HCT116 (cell line): ENCODE results near the gene JDP2. TPM values are rescaled to one million over a fixed set of nuclear protein-coding genes. Genes with fewer than 3 reads are reported as not detected.

Source experiments
- ATAC-seq: fragments of 200-7000 bp; cut with Tn5 transposase; 2 replicates; pipeline ENCODE4 v1.9.1; 2020; ENCODE audit warnings: mild to moderate bottlenecking, moderate library complexity
- BruUV-seq: library from RNA; stranded (reverse); fragments of 400-500 nt; replicated peaks from 2 replicates; lab custom pipeline; 2021; lab: Mats Ljungman, UMichigan
- CTCF ChIA-PET: fragments of 300-600 bp; sonication (Branson Sonifier 250); formaldehyde crosslinking; loops from one replicate; lab custom pipeline; 2021; ENCODE audit warnings: antibody characterized with exemption; lab: Charles Lee
- POLR2A ChIA-PET: fragments of 300-600, 350-600 bp; sonication (Branson Sonifier 250); formaldehyde crosslinking; loops from one replicate; lab custom pipeline; 2021; ENCODE audit warnings: antibody characterized with exemption; lab: Charles Lee
- RAD21 ChIA-PET, 2 experiments: fragments of 300-600 bp; sonication (Branson Sonifier 250); formaldehyde crosslinking; loops; one replicate each; lab custom pipeline; 2023; ENCODE audit warnings: low total read pairs in 2 of 2; ENCODE audit not compliant: uncharacterized antibody in 2 of 2, unreplicated experiment in 2 of 2, low non-redundant PET in 1 of 2; lab: Charles Lee
- DNase-seq: peaks from one replicate; pipeline ENCODE4 v3.0.0-alpha.2; 2010; ENCODE audit warnings: low read depth, low spot score
- H2AFZ ChIP-seq: fragments of 200-600 bp; shearing (Covaris generic), sonication (generic); 2 replicates; pipeline ENCODE4 v1.6.1; 2017; ENCODE audit warnings: low read depth, mixed run types, mixed read lengths, antibody characterized with exemption, low read length; ENCODE audit not compliant: poor library complexity, severe bottlenecking
- H3K27ac ChIP-seq: 2 replicates; pipeline ENCODE4 v1.5.1; 2012; ENCODE audit warnings: low read depth, low read length
- H3K27me3 ChIP-seq: fragments of 200-600 bp; sonication (generic); 2 replicates; pipeline ENCODE4 v1.6.1; 2016; ENCODE audit warnings: mixed run types, low read length, mixed read lengths; ENCODE audit not compliant: insufficient read depth
- H3K36me3 ChIP-seq, 2 experiments: fragments of 200-500 bp in 1 of 2; fragments of 200-600 bp in 1 of 2; sonication (Bioruptor generic) in 1 of 2; sonication (generic) in 1 of 2; 2 replicates each; pipeline versions ENCODE4 v1.5.1 to v1.6.1; 2014 to 2016; ENCODE audit warnings: low read length in 2 of 2, inconsistent platforms in 1 of 2, mixed read lengths in 1 of 2, mixed run types in 1 of 2; ENCODE audit not compliant: insufficient read depth in 2 of 2, control insufficient read depth in 1 of 2
- H3K4me1 ChIP-seq, 2 experiments: fragments of 200-600 bp in 1 of 2; sonication (generic) in 1 of 2; 2 replicates each; pipeline versions ENCODE4 v1.5.1 to v1.6.1; 2012 to 2017; ENCODE audit warnings: low read length in 2 of 2, inconsistent platforms in 1 of 2, mild to moderate bottlenecking in 1 of 2, mixed read lengths in 1 of 2, mixed run types in 1 of 2, moderate library complexity in 1 of 2; ENCODE audit not compliant: insufficient read depth in 2 of 2, control insufficient read depth in 1 of 2
- H3K4me2 ChIP-seq: fragments of 200-600 bp; sonication (generic); 2 replicates; pipeline ENCODE4 v1.6.1; 2017; ENCODE audit warnings: mixed run types, low read length, mixed read lengths
- H3K4me3 ChIP-seq, 2 experiments: fragments of 200-600 bp in 1 of 2; sonication (generic) in 1 of 2; replicated peaks in 1 of 2; 2 replicates each; pipeline ENCODE4 v1.5.1; 2011 to 2016; ENCODE audit warnings: low read length in 2 of 2, control low read depth in 1 of 2, low read depth in 1 of 2, mild to moderate bottlenecking in 1 of 2, mixed read lengths in 1 of 2, mixed run types in 1 of 2
- H3K79me2 ChIP-seq: fragments of 200-600 bp; sonication (generic); 2 replicates; pipeline ENCODE4 v1.6.1; 2017; ENCODE audit warnings: mild to moderate bottlenecking, mixed run types, low read length, moderate library complexity, mixed read lengths; ENCODE audit not compliant: insufficient read depth
- H3K9ac ChIP-seq: fragments of 200-600 bp; sonication (generic); 2 replicates; pipeline ENCODE4 v1.6.1; 2016; ENCODE audit warnings: low read length, mixed read lengths
- H3K9me2 ChIP-seq: fragments of 200-600 bp; sonication (generic), shearing (Covaris generic); 2 replicates; pipeline ENCODE4 v1.6.1; 2017; ENCODE audit warnings: mixed run types, mild to moderate bottlenecking, moderate library complexity; ENCODE audit not compliant: insufficient read depth
- H3K9me3 ChIP-seq, 2 experiments: fragments of 200-500 bp in 1 of 2; fragments of 200-600 bp in 1 of 2; sonication (Bioruptor generic) in 1 of 2; sonication (generic) in 1 of 2; 2 replicates each; pipeline ENCODE4 v1.6.1; 2014 to 2017; ENCODE audit warnings: low read length in 2 of 2, mixed read lengths in 2 of 2, inconsistent platforms in 1 of 2, low read depth in 1 of 2, mild to moderate bottlenecking in 1 of 2, mixed run types in 1 of 2, moderate library complexity in 1 of 2; ENCODE audit not compliant: control insufficient read depth in 1 of 2, insufficient read depth in 1 of 2
- H4K20me1 ChIP-seq: fragments of 200-600 bp; sonication (generic), shearing (Covaris generic); 2 replicates; pipeline ENCODE4 v1.6.1; 2017; ENCODE audit warnings: mixed run types, mild to moderate bottlenecking, moderate library complexity; ENCODE audit not compliant: insufficient read depth
- CBX3 ChIP-seq: IDR thresholded peaks from 2 replicates; pipeline ENCODE4 v1.6.1; 2012; ENCODE audit warnings: low read depth
- EGR1 ChIP-seq: IDR thresholded peaks from 2 replicates; pipeline ENCODE4 v1.6.1; 2012; ENCODE audit warnings: low read depth
- ELF1 ChIP-seq: IDR thresholded peaks from 2 replicates; pipeline ENCODE4 v1.6.1; 2012; ENCODE audit warnings: low read depth, borderline replicate concordance
- EZH2 ChIP-seq: fragments of 200-600 bp; sonication (generic); IDR thresholded peaks from 2 replicates; pipeline ENCODE4 v1.6.1; 2017; ENCODE audit warnings: antibody characterized with exemption, mixed run types
- FOSL1 ChIP-seq: IDR thresholded peaks from 2 replicates; pipeline ENCODE4 v1.6.1; 2012; ENCODE audit warnings: low read depth
- JUND ChIP-seq: IDR thresholded peaks from 2 replicates; pipeline ENCODE4 v1.6.1; 2012
- RAD21 ChIP-seq: IDR thresholded peaks from 2 replicates; pipeline ENCODE4 v1.6.1; 2012; ENCODE audit warnings: low read depth, mild to moderate bottlenecking
- SIN3A ChIP-seq: IDR thresholded peaks from 2 replicates; pipeline ENCODE4 v1.6.1; 2012; ENCODE audit warnings: low read depth
- SP1 ChIP-seq: IDR thresholded peaks from 2 replicates; pipeline ENCODE4 v1.6.1; 2012; ENCODE audit warnings: low read depth
- ZBTB33 ChIP-seq: IDR thresholded peaks from 2 replicates; pipeline ENCODE4 v1.6.1; 2011; ENCODE audit warnings: mild to moderate bottlenecking, low read length, moderate library complexity; ENCODE audit not compliant: insufficient replicate concordance; ENCODE audit errors: extremely low read depth
- ZFX ChIP-seq: fragments of 450-650 bp; IDR thresholded peaks from 2 replicates; pipeline ENCODE4 v1.6.1; 2017
- ZNF274 ChIP-seq: fragments of 200-500 bp; sonication (Bioruptor generic); IDR thresholded peaks from 2 replicates; pipeline ENCODE4 v1.6.1; 2014; ENCODE audit warnings: mild to moderate bottlenecking, low read depth, low read length, inconsistent platforms
- intact Hi-C: fragments of 100-400 bp; cut with micrococcal nuclease; formaldehyde crosslinking; loops from 2 replicates; pipeline ENCODE4 v1.10.0; 2022
- total RNA-seq: library from RNA; stranded (reverse); gene quantifications from one replicate; pipeline ENCODE4 v1.2.1, GENCODE V29; 2021; ENCODE audit not compliant: unreplicated experiment
- TF ChIP-seq, protein P1 (sequence below), 3 experiments: fragments of 200-600 bp in 1 of 3; sonication (generic) in 1 of 3; IDR thresholded peaks in 2 of 3; conservative IDR thresholded peaks in 1 of 3; 2 replicates each; pipeline ENCODE4 v1.5.1; 2012 to 2017; ENCODE audit warnings: low read depth in 2 of 3, low read length in 2 of 3, antibody characterized with exemption in 1 of 3, borderline replicate concordance in 1 of 3, control low read depth in 1 of 3, mild to moderate bottlenecking in 1 of 3, mixed read lengths in 1 of 3, mixed run types in 1 of 3, moderate library complexity in 1 of 3; ENCODE audit not compliant: insufficient read depth in 1 of 3
- TF ChIP-seq, protein P2 (sequence below): IDR thresholded peaks from 2 replicates; pipeline ENCODE4 v1.6.1; 2012

JDP2 gene
- total RNA-seq, 1 experiment from 2014 or later: 25.4 TPM

DNA sequence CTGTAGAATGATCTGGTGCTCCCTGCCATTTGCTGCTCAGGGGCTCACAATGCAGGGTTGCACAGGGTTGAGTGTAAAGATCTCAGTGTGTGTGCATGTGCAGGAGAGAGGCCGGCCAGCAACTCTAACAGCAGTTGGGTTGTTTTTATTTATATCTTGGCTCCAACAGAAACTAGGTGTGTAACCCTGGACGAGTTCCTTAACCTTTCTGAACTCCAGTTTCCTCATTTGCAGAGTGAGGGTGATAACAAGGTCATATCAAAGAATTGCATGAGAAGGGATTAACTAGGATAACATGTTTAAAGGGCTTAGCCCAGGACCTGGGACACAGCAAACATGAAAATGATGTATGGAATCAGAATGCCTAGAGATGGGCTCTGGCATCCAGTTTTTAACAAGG is 14.8 kb upstream of the JDP2 start:
- no peak overlapping the region for H3K27ac ChIP-seq
- no peak overlapping the region for H2AFZ ChIP-seq
- no peaks in the 10 kb centered on the region for H3K27me3 ChIP-seq
- TF ChIP-seq ELF1: no peak
- TF ChIP-seq RAD21: no peak
- no peak for TF ChIP-seq ZBTB33
- no peak for TF ChIP-seq EGR1
- no peak for TF ChIP-seq ZNF274
- TF ChIP-seq EZH2: no peak
- TF ChIP-seq SIN3A: no peak
- TF ChIP-seq SP1: no peak
- TF ChIP-seq FOSL1: no peak
- TF ChIP-seq CBX3: no peak
- TF ChIP-seq, protein P1, sequence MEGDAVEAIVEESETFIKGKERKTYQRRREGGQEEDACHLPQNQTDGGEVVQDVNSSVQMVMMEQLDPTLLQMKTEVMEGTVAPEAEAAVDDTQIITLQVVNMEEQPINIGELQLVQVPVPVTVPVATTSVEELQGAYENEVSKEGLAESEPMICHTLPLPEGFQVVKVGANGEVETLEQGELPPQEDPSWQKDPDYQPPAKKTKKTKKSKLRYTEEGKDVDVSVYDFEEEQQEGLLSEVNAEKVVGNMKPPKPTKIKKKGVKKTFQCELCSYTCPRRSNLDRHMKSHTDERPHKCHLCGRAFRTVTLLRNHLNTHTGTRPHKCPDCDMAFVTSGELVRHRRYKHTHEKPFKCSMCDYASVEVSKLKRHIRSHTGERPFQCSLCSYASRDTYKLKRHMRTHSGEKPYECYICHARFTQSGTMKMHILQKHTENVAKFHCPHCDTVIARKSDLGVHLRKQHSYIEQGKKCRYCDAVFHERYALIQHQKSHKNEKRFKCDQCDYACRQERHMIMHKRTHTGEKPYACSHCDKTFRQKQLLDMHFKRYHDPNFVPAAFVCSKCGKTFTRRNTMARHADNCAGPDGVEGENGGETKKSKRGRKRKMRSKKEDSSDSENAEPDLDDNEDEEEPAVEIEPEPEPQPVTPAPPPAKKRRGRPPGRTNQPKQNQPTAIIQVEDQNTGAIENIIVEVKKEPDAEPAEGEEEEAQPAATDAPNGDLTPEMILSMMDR (IDR thresholded peaks at IDR 0.05 in 2 of 3, conservative IDR thresholded peaks at IDR 0.05 in 1 of 3; ENCODE audit: borderline replicate concordance in 1 of 3, insufficient read depth in 1 of 3, low read depth in 2 of 3, low read length in 2 of 3): no peak
- no peak for TF ChIP-seq ZFX
- TF ChIP-seq, protein P2, sequence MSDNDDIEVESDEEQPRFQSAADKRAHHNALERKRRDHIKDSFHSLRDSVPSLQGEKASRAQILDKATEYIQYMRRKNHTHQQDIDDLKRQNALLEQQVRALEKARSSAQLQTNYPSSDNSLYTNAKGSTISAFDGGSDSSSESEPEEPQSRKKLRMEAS: no peak
- no peak for TF ChIP-seq JUND
- TF ChIP-seq, all 23 proteins: peak for 0
- ChIA-PET RAD21 (no interaction called here), CTCF (no interaction called here), POLR2A (no interaction called here)
- H4K20me1 ChIP-seq: no peaks in the 10 kb centered on the region
- intact Hi-C loops: no loop called here
- H3K36me3 ChIP-seq: no peaks in the 10 kb centered on the region
- H3K4me1 ChIP-seq: no peaks in the 10 kb centered on the region
- H3K9me2 ChIP-seq: no peaks in the 10 kb centered on the region
- no peaks in the 10 kb centered on the region for H3K79me2 ChIP-seq
- no TSS peak for BruUV-seq
- no peak overlapping the region for H3K4me2 ChIP-seq
- DNase-seq: no peak
- no peak overlapping the region for H3K4me3 ChIP-seq
- no peak overlapping the region for H3K9ac ChIP-seq
- no peaks in the 10 kb centered on the region for H3K9me3 ChIP-seq
- ATAC-seq: no peak
